SIG-M5 (cell line): Measurements from ENCODE around the gene SHOC2.

Experiments used
- DNase-seq: peaks from one replicate; lab custom pipeline; 2025; lab: John Stamatoyannopoulos, UW

SHOC2 gene

GRCh38 chr10:110946496-110946895 lies 27.1 kb downstream of the SHOC2 start:
- no peak for DNase-seq

DNA sequence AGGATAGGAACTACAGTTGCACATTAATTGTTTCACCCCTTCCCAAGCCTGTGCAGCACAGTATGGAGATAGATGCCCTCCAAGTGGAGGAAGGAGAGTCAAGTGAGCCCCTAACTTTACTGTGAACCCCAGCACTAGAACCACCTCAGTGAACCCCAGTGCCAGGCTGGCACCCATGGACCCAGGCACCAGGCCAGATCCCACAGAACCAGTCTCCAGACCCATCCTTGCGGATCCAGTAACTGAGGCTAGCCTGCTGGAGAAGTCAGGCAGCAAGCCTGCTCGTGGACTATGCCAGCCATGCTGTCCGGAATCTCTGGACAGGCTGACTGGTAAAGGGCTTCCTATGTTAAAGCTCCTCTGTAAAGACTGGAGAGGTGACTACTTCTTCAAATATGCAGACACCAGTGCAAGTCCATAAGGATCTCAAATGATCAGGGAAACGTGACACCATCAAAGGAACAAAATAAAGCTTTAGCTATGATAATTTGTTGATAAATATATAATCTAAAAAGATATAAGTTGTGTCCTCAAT lies 27.7 kb downstream of the SHOC2 start:
- DNase-seq = no peak

GRCh38 chr10:110951381-110951780 lies 32.0 kb downstream of the SHOC2 start:
- no peak for DNase-seq

GRCh38 chr10:110957606-110958005 lies 38.2 kb downstream of the SHOC2 start:
- no peak for DNase-seq

DNA sequence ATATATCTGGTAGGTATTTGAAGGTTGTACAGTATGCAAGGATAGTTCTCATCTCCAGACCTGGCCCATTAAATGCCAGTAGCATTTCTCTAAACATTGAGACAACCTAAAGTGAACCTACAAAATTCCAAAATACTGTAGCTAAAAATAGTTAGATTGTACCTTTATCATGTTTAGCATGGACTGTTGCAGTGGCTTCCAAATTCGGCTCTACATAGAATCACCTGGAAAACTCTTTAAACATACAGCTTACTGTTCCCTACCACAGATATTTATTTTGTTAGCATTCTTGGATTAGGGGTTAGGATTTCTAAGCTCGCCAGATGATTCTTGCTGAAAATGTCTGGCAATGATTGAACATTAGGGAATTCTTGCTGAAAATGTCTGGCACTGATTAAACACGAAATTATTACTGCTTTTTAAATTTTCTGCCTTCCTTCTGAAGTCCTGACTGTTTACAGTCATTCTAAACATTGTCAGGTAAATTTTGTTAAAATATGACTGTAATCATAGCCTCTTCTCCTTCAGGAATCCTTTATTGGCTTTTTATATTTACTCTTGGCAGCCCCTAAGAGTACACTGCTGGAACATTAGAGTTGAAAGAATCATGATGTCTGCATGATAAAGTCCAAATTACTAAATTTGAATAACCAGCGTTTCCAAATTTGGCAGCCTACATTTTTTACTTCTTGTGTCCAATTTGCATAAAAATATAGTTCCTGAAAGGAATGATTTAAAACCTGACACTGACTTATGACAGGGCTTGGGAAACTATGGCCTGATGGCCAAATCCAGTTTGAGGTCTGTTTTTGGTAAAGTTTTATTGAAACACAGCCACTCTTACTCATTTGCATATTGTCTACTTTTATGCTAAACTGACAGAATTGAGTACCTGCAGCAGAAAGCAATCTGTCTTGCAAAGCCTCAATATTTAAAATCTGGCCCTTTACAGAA lies 40.3 kb downstream of the SHOC2 start:
- no peak for DNase-seq

- DNase-seq = no peak
Measured at GRCh38 chr10:110960333-110960712, 40.9 kb downstream of the SHOC2 start.

DNA sequence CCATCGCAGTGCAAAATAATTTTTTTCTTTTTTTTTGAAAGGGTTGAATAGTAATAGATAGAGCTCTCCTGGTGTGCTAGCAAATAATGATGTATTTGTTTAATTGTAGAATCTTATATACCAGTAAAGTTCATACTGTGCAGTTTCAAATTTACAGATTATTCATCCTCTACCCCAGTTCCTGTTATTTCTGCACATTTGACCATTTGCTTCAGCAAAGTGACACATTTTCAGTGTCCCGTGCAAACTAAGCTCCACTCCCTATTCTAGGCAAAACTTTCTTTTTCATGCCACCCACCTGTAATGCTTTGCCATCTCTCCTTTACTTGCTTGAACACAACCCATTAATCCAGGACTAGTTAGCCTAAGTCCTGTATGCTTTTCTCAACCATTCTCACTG lies 43.0 kb downstream of the SHOC2 start:
- no peak for DNase-seq

DNA sequence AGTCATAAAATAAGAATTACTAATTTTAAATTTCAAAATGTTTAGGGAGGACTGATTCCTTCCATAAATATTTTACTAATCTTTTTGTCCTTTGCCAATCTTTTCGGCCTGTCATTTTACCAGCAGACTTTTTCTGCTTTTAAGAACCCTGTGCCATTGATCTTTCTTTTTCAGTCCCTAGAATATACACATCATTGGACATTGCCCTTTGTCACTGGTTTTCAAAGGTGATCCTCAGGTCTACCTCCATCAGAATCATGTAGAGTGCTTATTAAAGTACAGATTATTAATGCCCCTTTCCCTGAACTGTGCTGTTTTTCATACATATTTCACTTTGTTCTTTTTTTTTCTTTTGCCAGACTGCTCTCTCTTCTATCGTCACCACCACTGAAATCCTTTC lies 43.8 kb downstream of the SHOC2 start:
- DNase-seq = no peak

- DNase-seq = no peak
Measured at GRCh38 chr10:110964681-110965080, 45.3 kb downstream of the SHOC2 start.

GRCh38 chr10:110965216-110965615 lies 45.8 kb downstream of the SHOC2 start:
- DNase-seq = no peak

DNA sequence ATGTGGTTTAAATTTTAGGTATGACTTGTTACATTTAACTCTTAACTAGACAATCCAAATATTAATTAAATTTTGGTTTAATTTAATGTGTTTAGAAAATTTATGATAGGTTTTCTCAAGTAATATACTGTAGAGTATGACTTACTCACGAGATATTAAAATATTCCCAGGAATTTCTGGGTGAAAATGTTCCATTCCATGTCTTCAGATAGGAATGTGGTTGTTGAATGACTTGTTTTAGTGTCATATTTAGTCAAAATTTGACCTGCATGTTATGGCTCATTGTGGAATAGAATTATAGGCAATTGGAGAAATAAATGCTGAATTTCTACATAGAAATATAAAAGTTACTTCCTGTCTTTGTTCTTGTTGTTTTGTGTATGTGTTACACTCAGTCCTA lies 46.7 kb downstream of the SHOC2 start:
- DNase-seq = no peak

GRCh38 chr10:110967009-110967630 lies 47.7 kb downstream of the SHOC2 start:
- DNase-seq = no peak

GRCh38 chr10:110967645-110968044 lies 48.2 kb downstream of the SHOC2 start:
- no peak for DNase-seq

GRCh38 chr10:110969183-110969582 lies 49.8 kb downstream of the SHOC2 start:
- no peak for DNase-seq

DNA sequence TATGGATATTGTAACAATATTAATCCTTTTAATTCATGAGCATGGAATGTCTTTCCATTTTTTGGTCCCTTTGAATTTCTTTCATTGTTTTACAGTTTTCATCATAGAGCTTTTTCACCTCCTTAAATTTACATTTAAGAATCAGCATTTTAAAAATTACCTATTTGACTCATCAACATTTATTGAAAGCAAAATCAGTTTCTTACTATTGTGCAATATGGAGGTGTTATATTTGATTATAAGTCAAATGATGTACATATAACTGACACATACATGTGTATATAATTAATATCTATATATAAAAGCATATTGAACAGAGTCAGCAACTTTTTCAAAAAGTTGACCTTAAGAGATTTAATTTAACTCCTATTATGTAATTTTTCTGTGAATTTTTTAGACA lies 52.2 kb downstream of the SHOC2 start:
- DNase-seq = no peak

DNA sequence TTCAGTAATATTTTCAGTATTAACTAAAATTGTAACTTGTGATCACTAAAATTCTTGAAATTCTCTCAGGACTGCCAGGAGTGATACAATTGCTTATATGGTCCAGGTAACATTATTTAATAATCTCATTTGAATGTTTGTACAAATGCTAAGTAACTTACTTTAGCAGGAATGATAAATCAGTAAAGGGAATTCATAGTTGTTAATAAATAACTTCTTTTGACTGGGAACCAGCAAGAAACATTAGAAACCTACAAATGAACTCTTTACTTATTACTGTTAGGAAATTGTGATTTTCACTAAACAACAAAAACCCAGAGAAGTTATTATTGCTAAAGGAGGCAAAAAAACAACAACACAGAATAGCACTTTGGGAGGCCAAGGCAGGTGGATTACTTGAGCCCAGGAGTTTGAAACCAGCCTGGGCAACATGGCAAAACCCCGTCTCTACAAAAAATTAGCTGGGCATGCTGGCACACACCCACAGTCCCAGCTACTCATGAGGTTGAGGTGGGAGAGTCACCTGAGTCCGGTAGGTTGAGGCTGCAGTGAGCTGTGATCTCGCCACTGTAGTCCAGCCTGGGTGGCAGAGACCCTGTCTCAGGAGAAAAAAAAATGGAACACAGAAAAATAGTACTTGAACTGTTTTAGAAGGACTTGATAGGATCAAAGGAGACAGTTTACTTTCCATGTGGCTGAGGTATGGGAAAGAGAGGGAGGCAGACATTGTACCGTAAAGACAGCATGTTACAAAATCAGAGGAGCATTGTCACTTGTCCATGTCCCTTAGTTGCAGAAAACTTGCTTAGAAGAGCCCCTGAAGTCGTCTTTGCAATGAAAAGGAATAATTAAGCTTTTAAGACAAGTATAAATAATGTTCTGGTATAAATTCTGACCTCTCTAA lies 53.1 kb downstream of the SHOC2 start:
- DNase-seq = no peak

DNA sequence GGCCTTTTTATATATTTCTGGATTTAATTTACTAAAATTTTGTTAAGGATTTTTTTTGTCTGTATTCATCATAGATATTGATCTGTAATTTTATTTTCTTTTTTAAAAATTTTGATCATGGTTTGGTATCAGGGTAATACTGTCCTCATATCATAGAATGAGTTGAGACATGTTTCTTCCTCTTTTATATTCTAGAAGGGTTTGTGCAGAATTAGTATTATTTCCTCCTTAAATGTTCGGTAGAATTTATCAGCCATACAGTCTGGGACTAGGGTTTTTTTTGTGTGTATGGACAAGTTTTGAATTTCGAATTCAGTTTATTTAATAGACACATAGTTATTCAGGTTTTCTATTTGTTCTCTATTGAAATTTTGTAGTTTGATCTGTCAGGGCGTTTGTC lies 54.0 kb downstream of the SHOC2 start:
- no peak for DNase-seq

GRCh38 chr10:110976577-110976976 lies 57.2 kb downstream of the SHOC2 start:
- DNase-seq = no peak

- DNase-seq = no peak
Measured at GRCh38 chr10:110977662-110978061, 58.3 kb downstream of the SHOC2 start.

DNA sequence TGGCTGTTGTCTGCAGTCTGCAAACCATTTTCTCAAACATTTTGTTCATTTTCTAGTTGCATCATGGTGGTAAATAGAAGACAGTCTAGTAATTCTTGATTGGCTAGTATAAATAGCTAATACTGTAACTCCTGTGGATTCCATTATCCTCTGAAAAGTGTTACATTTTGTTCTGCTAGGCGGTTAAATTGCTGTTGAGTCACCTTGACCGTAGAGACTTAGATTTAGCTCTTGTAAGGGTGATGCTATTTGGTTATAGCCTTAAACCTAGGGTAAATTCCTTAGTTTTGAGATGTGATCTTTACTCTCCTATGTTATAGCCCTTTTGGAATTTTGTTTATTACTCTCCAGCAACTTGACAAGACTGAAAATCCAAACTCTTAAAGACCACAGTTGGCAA lies 58.8 kb downstream of the SHOC2 start:
- DNase-seq = no peak

GRCh38 chr10:110979611-110980010 lies 60.2 kb downstream of the SHOC2 start:
- DNase-seq = no peak

GRCh38 chr10:110980807-110981206 lies 61.4 kb downstream of the SHOC2 start:
- DNase-seq = no peak
